NOMO-1 treated with DMSO at 0.1 percent for 48 hours (cell line): Measurements from ENCODE around the gene MGRN1.

Experiments
- DNase-seq: peaks from one replicate; lab custom pipeline; 2025; ENCODE audit not compliant: unreplicated experiment; lab: John Stamatoyannopoulos, UW

Gene MGRN1

DNA sequence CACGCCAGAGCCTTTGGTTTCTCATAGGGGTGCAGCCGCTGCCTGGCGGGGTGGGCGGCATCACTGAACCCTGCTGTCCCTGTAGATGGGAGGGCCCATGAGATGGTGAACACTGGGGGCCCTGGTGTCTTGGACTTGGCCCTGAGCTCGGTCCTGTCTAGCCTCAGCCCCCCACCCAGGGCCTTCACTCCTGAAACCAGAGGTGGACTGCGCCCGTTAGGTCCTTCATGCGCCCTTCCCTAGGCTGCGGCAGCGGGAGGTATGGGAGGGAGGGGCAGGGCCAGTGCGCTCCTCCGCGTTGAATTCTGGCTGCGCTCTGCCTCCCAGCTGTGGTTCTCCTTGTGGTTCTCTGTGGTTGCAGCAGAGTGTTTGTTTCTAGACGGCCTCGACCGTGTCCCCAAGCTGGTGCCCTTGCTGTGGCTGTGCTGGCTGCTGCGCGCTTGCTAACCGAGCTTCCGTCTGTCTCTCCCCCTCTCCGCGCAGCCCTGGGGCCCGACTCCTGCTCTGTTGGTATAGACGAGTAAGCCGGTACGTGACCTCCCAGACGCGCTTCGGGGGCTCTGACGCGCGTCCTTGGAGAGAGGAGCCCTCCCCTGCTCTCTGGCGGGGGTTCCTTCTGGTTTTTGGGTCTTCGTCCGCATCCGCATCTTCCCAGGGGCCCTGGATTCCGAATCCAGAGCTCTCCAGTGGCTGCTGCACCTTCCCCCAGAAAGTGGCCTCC, 61.3 kb downstream of the MGRN1 start:
- DNase-seq = no peak

DNA sequence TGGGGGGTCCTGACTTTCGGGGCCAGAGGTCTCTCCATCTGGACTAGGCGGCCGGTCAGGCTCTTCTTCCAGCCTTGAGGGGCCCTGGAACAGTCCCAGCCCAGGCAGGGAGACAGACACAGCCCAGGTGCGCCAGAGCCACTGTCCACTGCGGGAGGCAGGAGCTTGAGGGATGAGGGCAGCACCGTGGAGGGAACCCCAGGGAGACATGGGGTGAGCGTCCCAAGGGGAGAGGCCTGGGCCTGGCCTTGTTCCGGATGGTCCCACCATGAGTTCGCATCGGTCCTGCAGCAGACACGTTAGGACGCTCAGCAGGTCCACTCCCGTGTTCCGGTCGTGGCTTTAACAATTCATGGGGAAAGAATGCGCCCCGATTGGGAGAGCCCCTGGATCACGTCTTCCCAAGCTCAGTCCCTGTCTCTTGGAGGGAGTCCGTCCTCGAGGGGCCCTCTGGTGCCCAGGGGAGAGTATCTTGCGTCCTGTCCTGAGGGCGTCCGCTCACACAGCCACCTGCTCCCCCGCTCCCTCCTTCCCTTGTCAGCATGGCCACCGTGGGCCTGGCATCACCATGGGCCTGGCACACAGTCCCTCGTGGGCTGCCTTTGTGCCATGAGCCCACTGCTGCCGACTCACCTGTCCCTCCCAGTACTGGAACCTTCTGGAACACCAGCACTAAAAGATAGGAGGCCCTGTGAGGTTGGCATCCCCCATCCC, 62.0 kb downstream of the MGRN1 start:
- DNase-seq = no peak

DNA sequence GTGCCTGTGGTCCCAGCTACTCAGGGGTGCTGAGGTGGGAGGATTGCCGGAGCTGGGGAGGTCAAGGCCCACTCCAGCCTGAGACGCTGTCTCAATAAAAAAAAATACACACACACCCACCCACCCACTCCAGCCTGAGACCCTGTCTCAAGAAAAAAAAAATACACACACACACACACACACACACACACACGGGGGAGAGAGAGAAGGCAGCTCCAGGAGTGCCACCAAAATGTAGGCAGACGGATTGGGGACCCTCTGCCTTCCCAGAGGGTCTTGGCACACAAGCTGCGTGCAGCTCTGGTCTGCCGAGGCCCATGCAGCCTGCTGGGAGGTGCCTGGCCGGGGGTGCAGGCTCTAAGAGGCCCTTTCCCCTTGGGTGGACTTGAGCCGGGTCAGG, 62.8 kb downstream of the MGRN1 start:
- DNase-seq = no peak

DNA sequence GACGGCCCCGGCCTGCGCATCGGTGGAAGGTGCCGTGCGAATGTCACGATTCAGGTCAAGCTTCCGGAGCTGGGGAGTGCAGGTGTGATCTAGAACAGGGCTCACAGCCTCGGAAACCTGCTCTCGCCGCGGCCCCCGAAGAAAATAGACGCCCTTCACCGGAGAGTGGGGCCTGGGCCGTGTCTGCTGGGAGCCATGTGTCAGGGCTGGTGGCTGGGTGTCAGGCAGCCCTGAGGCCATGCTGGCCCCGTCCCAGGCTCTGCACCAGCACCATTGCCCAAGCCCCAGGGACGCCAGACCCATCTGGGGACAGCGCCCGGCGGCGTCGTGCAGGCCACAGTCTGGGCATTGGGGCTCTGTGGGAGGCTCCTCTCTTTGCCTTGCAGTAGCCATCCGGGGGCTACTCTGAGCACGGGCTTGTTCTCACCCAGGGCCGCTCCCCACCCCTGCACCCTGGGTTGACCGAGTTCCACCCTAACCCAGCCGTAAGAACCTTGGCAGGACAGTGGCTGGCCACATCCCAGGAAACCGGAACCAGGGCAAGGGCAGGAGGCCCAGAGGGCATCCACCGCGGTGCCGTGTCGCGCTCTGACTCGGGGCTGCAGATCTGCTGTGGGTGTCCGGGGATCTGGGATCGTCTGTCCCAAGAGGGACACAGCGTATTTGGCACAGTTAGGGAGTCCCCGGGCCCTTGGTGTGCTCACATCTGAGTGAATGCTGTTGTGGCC, 63.5 kb downstream of the MGRN1 start:
- no peak for DNase-seq

DNA sequence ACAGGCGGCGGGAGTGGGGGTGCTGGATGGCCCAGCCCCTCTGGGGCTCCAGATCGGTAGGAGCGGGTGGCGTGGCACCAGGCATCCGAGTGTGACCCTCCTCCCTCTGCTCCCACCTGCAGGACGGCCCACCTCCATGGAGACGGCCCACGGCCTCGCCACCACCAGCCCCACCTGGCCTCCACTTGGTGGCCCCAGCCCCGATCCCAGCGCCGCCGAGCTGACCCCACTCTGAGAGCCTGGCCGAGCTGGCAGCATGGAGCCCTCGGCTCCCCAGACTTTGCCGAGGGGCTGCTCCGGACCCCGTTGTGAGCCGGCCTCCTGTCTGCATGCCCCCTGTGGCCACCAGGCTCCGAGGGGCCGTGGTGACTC, 64.0 kb downstream of the MGRN1 start:
- no peak for DNase-seq

DNA sequence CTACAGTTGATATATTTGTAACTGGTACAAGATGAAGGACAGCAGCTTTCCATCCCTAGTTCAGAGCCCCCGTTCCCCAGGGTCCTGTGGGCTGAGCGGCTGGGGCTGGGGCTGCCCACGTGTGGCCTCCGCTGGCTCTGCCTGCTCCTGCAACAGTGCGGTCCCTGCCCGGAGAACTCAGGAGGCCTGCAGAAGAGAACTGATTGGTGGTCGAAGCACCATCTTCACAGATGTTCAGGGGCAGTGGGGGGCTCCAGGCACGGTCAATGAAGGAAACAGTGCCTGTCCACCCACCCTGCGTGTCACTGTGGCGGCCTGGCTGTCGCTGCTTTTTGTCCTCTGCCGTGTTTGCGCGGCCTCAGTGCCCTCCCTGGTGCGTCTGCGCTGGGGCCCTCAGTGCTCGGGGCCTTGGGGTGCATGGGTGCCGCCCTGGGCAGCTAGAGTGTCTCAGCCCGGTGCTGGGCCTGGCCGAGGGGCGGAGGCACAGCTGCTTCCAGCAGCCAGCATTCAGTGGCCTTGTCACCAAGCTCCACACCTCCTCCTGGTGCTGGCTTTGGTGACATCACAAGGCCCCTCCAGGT, 64.6 kb downstream of the MGRN1 start:
- DNase-seq = no peak

DNA sequence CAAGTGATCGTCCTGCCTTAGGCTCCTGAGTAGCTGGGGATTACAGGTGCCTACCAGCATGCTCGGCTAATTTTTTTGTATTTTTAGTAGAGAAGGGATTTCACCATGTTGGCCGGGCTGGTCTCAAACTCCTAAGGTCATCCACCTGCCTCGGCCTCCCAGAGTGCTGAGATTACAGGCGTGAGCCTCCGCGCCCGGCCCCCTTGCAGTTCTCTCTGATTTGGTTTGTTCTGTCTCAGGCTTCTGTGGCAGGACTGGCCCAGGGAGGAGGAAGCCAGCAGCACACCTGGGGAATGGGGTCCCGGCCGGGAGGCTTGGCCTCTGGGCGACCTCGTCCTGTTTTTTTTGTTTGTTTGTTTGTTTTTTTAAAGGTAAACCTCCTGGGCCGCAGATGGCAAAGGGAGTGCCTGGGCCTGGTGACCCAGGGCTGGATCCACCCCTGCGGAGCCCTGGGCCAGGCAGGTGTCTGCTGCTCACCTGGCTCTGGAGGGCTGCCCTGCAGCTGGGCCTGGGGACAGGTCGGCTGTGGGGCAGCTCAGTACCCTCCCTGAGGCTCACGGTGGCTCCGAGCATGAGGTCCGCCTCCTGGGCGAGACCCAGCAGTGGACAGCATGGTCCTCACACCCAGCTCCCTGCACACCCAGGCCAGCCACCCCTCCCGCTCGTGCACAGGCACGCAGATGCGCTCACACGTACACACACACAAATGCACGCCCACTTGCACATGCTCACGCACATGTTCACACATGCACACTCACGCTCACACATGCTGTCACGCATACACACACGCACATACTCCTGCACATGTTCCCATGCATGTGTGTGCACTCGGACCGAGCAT, 65.5 kb downstream of the MGRN1 start:
- no peak for DNase-seq

DNA sequence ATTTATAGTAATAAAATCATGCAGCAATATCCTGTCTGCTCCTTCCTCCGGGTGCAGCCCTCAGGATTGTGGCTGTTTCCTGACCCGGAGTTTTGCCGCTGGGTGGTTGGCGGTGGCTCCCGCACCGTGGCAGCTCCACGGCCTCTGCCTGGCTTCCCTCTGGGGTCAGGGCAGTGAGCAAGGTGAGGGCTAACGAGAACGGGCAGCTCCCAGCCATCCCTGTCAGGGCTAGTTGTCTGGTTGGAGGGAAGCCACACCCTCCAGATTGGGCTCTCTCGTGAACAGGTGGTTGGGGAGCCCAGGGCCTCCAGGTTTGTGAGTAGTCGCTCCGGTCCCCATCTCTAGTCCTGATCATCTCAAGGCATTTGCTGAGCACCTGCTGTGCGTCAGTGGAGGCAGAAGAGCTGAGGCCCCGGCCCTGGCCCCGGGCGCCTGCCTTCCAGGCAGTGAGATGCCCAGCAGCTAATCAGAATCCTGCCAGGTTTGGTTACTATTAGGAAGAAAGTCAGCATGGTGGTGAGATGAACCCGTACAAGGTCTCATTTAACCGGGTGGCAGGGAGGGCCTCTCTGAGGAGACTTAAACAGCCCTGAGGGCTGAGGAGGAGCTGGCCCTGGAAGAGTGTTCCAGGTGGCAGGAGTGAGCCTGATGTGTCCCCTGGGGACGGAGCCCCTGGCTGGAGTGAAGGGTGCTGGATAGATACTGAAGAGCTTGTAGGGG, 66.5 kb downstream of the MGRN1 start:
- peak; percentile 54 for DNase-seq

DNA sequence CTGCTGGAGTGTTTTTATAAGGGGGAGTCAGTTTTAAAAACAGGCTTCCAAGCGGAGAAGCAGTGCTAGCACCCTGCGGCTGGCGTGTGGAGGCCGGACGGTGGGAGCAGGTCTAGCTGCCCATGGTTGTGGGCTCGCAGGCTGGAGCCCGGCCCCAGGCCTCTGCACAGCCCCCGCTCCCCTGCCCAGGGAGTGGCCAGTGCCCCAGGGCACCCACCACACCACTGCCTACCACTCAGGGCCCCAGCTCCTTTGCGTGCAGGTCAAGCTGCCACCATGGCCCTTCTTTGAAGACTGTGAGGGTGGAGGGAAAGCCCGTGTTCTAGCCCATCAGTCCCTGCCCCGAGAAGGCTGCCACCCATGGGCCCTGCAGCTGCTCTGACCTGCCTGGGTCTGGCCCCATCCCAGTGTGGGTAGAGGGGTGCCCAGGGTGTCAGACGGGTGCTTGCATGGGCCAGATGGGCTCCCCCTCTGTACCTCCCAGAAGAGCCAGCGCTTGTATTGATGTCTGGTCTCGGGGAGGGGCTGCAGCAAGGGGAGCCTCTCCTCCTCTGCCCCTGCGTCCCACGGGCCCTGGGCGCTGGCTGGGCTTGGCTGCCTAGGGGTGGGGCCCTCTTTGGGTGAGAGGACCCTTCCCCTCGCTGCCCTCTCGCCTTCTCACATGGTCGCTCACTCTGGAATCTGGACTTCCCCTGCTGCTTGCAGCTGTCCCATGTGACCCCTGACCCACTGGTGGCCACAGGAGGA, 67.2 kb downstream of the MGRN1 start:
- DNase-seq = no peak

DNA sequence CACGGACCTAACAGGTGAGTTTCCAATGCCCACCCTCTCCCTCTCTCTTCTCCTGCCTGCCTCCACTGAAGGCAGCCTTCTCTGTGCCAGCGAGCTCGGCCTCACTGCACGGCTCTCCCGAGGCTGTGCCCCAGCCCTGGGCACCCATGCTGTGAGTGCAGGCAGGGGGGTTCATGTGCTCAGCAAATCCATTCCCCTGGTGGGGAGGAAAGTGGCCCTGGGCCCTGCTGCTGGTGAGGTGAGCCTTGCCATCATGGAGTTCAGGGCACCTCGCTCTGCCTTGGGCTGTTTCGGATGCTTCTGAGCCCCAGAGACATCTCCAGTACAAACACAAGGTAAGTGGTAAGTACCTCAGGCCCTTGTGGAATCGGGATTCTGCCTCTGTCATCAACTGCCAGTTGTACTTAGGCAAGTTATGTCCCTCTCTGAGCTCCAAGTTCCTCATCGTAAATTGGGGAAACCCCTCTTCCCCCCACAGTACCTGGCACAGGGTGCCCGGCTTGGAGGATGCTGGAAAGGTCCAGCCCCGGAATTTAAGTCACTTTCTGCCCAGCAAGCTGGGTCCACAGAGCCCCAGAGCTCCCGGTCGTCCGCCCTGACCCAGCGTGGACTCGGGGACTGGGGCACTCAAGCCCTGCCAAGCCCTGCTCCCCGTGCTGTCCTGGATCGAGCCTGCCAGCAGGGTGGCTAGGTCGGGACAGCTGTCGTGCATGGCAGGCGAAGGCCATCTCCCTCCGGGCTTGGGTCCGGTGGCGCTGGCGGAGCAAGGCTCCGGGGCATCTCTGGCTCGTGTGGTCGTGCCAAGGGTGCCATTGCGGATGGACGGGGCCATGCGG, 68.1 kb downstream of the MGRN1 start:
- peak; percentile 63 for DNase-seq

DNA sequence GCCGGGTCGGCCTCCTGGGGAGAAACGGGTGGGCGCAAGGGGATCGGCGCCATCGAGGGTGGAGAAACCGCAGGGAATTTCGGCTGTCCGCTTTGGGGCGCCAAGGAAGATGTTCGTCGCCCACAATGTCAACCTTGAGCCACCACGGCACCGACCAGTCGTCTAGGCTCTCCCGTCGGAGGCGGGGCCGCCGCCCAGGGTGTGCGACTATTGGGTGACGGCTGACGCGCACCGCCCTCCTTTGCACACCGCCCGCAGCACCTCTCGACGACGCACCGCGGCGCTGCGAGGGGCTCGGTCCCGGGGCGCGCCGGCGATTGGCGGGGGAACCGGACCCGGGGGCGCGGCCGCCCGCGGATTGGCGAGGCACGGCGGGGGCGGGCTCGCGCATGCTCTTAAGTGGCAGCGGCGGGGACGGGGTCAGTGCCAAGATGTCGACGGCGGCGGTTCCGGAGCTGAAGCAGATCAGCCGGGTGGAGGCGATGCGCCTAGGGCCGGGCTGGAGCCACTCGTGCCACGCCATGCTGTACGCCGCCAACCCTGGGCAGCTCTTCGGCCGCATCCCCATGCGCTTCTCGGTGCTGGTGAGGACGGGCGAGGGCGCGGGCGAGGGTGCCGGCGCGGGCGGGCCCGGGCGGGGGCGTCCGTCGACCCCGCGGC, 68.8 kb downstream of the MGRN1 start, which contains the start of gene NUDT16L1:
NUDT16L1 (plus strand) TSS at position 267 of the 660 bp plus-strand sequence; CDS start at position 432, 165 bp downstream.
- DNase-seq = peak; percentile 97

DNA sequence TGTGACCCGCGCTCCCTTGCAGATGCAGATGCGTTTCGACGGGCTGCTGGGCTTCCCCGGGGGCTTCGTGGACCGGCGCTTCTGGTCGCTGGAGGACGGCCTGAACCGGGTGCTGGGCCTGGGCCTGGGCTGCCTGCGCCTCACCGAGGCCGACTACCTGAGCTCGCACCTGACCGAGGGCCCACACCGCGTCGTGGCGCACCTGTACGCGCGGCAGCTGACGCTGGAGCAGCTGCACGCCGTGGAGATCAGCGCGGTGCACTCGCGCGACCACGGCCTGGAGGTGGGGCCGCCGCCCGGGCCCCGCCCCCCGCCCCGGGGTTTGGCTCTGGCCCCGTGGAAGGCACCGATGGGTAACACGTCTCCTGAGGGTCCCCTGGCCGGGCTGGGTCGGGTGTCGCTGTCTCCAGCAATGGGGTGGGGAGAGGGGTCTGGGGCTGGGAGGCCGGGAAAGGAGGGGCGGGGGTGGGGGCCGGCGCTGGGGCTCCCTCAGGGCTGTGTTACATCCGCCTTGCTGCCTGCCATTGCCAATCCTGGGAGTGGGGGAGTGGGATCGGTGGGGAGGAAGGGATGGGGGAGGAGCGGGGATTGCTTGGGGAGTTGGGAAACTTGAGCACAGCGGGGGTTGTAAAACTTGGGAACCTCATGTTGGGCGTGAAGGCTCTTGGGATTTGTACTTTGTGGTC, 69.5 kb downstream of the MGRN1 start:
- no peak for DNase-seq

DNA sequence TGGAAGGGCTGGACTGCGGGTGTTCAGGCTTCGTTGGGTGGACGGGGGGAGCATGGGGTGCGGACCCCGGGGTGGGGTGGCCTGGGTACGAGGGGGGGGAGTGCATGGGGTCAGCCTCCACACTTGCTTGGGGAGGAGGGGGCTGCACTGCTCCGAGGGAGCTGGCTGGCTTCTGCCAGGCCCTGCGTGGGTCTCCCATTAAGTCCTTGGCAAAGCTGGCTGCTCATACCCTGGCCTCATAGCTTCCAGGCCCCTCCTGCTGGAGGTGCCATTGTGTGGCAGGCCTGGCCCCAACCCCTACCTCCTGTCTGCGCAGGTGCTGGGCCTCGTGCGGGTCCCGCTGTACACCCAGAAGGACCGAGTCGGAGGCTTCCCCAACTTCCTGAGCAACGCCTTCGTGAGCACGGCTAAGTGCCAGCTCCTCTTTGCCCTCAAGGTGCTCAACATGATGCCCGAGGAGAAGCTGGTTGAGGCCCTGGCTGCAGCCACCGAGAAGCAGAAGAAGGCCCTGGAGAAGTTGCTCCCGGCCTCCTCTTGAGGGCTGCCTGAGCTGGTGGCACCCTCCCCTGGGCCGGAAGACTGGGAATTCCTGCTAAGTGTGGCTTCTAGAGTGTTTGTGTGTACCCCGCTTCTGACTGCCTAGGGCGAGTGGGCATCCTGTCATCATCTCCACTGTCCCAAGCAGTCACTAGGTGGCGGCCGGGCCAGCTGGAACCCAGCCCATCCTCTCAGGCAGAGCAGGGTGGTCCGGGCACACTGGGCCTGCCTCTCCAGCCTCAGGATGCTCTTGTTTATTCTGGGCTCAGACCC, 70.2 kb downstream of the MGRN1 start:
- no peak for DNase-seq

DNA sequence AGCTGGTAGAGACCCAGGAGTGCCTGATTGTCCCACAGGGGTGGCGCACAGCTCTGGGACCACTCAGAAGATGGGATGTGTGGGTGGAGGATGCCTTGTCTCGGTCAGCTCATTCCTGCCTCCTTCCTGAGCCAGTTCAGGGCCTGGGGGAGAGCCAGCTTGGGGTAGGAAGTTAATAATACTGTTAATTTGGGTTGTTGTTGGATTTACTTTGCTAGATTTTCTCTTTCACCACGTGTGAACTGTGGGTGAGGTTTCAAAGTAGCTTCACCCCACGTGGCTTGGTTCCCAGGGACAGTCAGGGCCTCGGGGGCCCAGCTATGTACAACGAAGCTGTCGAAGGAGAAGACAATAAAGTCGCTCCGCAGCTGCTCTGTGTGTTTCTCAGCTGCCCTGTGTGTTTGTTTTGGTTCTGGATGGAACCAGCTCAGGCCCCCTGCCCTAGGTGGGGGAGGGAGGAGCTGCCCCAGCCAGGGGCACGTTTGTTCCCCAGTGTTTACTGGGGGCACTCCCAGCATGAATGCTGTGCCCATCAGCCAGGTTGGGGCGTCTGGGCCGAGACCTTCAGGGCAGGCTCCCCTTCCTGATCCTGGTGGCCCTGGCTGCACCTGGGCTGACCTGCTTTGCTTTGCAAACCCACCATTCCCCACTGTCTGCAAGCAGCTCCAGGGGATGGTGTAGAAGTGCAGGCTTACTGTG, 71.0 kb downstream of the MGRN1 start:
- DNase-seq = no peak

DNA sequence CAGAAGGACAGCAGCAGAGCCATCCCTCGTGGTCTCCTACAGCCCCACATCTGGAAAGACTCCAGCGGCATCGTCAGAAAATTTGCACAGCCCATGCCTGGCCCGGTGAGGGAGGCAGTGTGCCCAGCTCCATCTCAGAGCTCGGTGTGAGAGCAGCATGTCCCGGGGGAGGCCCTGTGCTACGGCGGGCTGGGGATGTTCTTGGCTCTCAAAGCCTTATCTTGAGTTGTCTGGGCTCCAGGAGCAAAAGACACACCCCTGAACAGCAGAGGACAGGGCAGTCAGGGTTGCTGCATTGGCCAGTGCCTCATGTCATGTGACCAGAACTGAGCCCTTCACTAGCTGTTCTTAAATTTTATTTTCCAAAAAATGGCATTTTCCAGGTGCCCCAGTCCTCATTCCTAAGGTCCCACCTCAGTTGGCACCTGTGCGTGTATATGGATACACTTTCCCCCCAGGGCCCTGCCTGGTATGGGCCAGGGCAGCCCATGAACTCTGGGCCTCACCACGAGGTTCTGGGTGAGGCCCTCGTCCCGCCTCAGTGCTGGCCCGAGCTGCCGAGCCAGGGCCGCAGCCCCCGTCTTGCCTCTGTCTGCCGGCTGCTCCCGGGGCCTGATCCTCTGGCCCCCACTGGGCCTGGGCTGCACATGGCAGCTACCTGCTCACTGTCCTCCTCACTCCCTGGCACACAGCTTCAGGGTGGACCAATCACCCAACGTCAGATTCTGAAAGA, 71.7 kb downstream of the MGRN1 start:
- no peak for DNase-seq
